ENCODE measurements around the gene KRT34.
"Not testable (repeated sequence)": the region's sequence is repeated elsewhere in the genome, so short reads cannot be mapped to it uniquely, and the experiment has no call there.

The KRT34 gene

DNA sequence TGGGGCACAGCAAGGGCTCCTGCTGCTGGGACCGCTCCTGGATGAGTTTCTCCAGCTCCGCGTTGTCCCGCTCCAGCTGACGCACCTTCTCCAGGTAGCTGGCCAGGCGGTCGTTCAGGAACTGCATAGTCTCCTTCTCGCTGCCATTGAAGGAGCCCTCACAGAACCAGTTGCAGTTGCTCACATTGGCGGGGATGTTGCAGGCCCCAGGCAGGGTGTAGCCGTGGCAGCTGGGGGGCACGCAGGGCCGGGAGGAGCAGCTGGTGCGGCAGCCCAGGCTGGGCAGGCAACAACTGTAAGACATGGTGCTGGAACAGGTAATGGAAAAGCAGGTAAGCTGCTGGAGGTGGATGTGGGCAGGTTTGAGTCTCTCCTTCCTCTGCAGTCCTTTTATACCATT lies at the start of gene KRT34:
KRT34 (minus strand) TSS at position 364 of the 400 bp plus-strand sequence; CDS start at position 304, 60 bp downstream.
- not testable (repeated sequence) for H3K36me3 Mint-ChIP-seq (ENCODE audit: low read depth); H3K27ac Mint-ChIP-seq; H3K27me3 Mint-ChIP-seq (ENCODE audit: low read depth, poor library complexity); DNase-seq; H3K4me3 Mint-ChIP-seq
- H3K9me3 Mint-ChIP-seq = peaks cover 14% of the 10 kb centered on the region
- H3K4me1 Mint-ChIP-seq = peaks cover 20% of the 10 kb centered on the region

DNA sequence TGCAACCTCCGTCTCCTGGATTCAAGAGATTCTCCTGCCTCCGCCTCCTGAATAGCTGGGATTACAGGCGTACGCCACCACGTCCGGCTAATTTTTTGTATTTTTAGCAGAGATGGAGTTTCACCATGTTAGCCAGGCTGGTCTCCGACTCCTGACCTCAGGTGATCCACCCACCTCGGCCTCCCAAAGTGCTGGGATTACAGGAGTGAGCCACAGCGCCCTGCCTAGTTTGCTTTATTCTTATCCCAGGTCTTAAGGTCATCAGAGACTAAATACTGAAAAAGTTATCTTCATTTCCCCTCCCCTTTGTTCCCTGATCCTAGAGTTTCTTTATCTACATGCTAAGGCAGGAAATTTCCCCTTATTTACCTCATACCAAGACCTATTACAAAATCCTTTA lies 48.3 kb upstream of the KRT34 start:
- H3K4me3 Mint-ChIP-seq; H3K9me3 Mint-ChIP-seq; H3K27me3 Mint-ChIP-seq (ENCODE audit: low read depth, poor library complexity): not testable (repeated sequence)

DNA sequence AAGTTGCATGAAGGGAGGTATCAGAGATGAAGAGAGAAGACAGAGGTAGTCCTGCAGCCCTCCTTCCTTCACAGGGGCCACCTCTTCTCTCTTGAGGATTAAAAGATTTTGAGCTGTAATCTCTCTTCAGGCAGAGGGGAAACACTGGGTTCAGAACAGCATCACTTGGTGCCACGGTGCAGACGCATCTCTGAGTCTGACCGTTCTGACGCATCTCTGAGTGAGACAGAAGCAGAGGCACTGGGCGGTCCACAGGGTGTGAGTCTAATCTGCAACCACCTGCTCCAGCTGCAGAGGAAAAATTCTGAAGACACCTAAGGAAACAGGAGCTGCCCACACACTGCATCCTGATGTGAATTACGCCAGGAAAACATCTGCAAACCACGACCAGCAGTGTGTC lies 47.6 kb upstream of the KRT34 start:
- H3K36me3 Mint-ChIP-seq (ENCODE audit: low read depth) = no peaks in the 10 kb centered on the region
- H3K9me3 Mint-ChIP-seq = no peaks in the 10 kb centered on the region
- H3K4me3 Mint-ChIP-seq = no peak overlapping the region
- TF ChIP-seq, protein P1, sequence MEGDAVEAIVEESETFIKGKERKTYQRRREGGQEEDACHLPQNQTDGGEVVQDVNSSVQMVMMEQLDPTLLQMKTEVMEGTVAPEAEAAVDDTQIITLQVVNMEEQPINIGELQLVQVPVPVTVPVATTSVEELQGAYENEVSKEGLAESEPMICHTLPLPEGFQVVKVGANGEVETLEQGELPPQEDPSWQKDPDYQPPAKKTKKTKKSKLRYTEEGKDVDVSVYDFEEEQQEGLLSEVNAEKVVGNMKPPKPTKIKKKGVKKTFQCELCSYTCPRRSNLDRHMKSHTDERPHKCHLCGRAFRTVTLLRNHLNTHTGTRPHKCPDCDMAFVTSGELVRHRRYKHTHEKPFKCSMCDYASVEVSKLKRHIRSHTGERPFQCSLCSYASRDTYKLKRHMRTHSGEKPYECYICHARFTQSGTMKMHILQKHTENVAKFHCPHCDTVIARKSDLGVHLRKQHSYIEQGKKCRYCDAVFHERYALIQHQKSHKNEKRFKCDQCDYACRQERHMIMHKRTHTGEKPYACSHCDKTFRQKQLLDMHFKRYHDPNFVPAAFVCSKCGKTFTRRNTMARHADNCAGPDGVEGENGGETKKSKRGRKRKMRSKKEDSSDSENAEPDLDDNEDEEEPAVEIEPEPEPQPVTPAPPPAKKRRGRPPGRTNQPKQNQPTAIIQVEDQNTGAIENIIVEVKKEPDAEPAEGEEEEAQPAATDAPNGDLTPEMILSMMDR (IDR thresholded peaks at IDR 0.05) = no peak
- peaks cover 13% of the 10 kb centered on the region for H3K4me1 Mint-ChIP-seq
- DNase-seq = no peak
- no peaks in the 10 kb centered on the region for H3K27me3 Mint-ChIP-seq (ENCODE audit: low read depth, poor library complexity)
- no peak overlapping the region for H3K27ac Mint-ChIP-seq

More for the DNA sequence above, 48.3 kb upstream of the KRT34 start:
- not testable (repeated sequence) for DNase-seq; H3K27ac Mint-ChIP-seq; H3K36me3 Mint-ChIP-seq (ENCODE audit: low read depth)
- peaks cover 14% of the 10 kb centered on the region for H3K4me1 Mint-ChIP-seq

DNA sequence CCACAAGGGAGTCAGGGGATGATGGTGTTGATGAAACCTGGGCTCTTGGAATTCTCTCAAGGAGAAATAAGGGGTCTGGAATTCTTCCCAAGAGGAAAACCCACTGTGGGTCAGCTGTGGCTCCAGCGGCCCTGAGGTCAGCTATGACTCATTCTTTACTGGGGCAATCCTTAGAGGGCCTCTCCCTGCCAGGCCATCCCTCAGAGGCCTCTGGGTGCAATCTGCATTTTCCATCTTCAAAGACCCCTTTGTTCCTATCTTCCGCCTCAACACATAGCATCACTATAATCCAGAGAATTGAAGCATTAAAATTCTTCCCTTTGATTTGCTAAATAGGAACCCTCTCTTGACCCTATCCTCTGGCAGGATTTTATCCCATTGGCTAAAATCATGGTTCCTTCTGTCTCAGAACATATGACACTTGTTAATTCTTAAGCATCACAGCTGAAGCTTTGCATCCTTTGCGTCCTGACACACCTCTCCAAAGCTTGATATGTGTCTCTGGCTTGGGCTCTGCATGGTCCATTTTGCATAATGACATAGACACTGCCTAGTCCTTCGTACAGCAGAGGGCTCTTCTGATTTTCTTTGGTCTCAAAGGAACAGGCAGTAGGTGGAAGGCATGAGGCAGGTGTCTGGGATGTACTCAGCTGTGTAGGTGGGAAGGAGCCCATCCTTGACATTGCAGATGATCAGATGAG lies 46.6 kb upstream of the KRT34 start:
- no peak for DNase-seq
- Mint-ChIP-seq H3K4me3 (no peak overlapping the region), H3K36me3 (ENCODE audit: low read depth) (no peaks in the 10 kb centered on the region), H3K4me1 (peaks cover 5% of the 10 kb centered on the region), H3K9me3 (no peaks in the 10 kb centered on the region), H3K27me3 (ENCODE audit: low read depth, poor library complexity) (no peaks in the 10 kb centered on the region), H3K27ac (no peak overlapping the region)
- TF ChIP-seq, protein P1 (IDR thresholded peaks at IDR 0.05) = no peak

DNA sequence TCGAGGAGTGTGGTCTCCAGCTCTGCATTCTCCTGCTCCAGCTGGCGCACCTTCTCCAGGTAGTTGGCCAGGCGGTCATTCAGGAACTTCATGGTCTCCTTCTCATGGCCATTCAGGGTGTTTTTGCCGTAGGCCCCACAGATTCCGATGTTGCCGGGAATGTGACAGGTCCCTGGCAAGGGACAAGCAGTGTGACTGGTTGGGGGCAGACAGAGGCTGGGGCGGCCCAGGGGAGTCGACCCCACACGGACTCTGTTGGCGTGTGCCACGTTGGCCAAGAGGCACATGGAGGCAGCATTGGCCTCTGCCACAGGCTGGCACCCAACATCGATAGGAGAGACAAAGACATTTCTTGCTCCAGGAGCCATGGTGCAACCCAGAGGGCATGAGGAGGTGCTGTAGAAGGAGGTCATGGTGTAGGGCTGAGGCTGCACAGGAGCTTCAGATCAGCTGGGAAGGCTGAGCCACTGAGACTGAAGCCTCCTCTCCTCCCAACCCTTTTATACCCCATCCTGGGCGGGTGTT lies 42.1 kb upstream of the KRT34 start, which contains the start of gene KRT37:
KRT37 (minus strand) TSS at position 475 of the 525 bp plus-strand sequence; CDS start at position 413, 62 bp downstream.
- H3K27me3 Mint-ChIP-seq (ENCODE audit: low read depth, poor library complexity) = no peaks in the 10 kb centered on the region

DNA sequence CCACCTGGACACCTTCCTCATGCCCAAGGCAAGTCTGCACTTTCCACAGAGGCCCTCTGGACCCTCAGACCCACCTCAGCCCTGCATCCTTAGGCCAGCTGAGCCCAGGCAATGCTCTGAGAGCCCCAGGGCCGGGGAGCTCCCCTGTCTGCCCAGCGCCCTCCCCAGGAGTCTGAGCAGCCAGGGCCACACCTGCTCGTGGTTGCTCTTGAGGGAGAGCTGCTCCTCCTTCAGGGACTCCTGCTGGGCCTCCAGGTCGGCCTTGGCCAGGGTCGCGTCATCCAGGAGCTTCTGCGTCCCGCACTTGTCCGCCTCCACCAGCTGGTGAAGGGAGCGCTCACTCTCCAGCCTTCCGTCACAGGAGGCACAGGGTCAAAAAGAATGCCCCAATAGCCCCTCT lies 40.5 kb upstream of the KRT34 start:
- not testable (repeated sequence) for H3K27me3 Mint-ChIP-seq (ENCODE audit: low read depth, poor library complexity); H3K4me1 Mint-ChIP-seq; H3K36me3 Mint-ChIP-seq (ENCODE audit: low read depth); H3K9me3 Mint-ChIP-seq; DNase-seq; H3K27ac Mint-ChIP-seq; H3K4me3 Mint-ChIP-seq

More for the DNA sequence above, 42.1 kb upstream of the KRT34 start, which contains the start of gene KRT37:
- no peak within 1 kb of the TSS for H3K4me3 Mint-ChIP-seq
- no peak for DNase-seq
- no peaks in the 10 kb centered on the region for H3K9me3 Mint-ChIP-seq
- no peak within 1 kb of the TSS for H3K27ac Mint-ChIP-seq
- no peaks in the 10 kb centered on the region for H3K36me3 Mint-ChIP-seq (ENCODE audit: low read depth)
- TF ChIP-seq, protein P1 (IDR thresholded peaks at IDR 0.05) = no peak
- peaks cover 4% of the 10 kb centered on the region for H3K4me1 Mint-ChIP-seq

DNA sequence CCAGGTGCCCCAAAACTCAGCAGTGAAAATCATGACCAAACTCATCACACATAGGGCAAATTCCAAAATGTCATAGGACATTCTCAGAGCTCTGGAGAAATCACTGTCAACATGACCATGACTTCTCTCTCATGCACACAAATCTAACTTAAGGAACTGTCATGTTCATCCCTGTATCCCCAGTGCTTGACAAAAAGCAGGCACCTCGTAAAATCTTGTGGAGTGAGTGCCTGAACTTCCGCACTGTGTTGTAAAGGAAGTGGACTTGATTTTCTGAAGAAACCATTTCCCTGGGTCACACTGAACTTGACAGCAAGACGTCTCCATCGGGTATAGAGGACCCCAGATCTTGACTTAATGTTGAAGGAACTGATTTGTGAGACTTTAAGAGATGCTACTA lies 39.5 kb upstream of the KRT34 start:
- TF ChIP-seq, protein P1 (IDR thresholded peaks at IDR 0.05) = no peak

More for the DNA sequence above, 39.5 kb upstream of the KRT34 start:
- no peaks in the 10 kb centered on the region for H3K27me3 Mint-ChIP-seq (ENCODE audit: low read depth, poor library complexity)
- H3K27ac Mint-ChIP-seq = no peak overlapping the region
- no peak overlapping the region for H3K4me3 Mint-ChIP-seq
- no peak for DNase-seq
- no peaks in the 10 kb centered on the region for H3K9me3 Mint-ChIP-seq
- H3K36me3 Mint-ChIP-seq (ENCODE audit: low read depth) = no peaks in the 10 kb centered on the region
- peaks cover 17% of the 10 kb centered on the region for H3K4me1 Mint-ChIP-seq
